Gastrocnemius medialis (tissue), 4 donors: ENCODE results near the gene CPPED1.

Experiments used
- CTCF ChIP-seq, 5 experiments: fragments of 450-650 bp in 3 of 5; fragments of 200-600 bp in 2 of 5; sonication (generic) in 2 of 5; IDR thresholded peaks in 4 of 5; conservative IDR thresholded peaks in 1 of 5; 1 replicate in 4 of 5; 2 replicates in 1 of 5; pipeline ENCODE4 v1.5.1; 2016 to 2019; ENCODE audit warnings: antibody characterized with exemption in 5 of 5, mild to moderate bottlenecking in 3 of 5, moderate library complexity in 3 of 5
- POLR2A ChIP-seq, 2 donors: fragments of 450-650 bp; IDR thresholded peaks; one replicate each; pipeline ENCODE4 v1.6.1; 2017; ENCODE audit warnings: antibody characterized with exemption in 2 of 2, mild to moderate bottlenecking in 2 of 2, moderate library complexity in 2 of 2

- TF ChIP-seq CTCF (IDR thresholded peaks at IDR 0.05 in 4 of 5, conservative IDR thresholded peaks at IDR 0.05 in 1 of 5) (no peak), POLR2A (IDR thresholded peaks at IDR 0.05) (no peak)
Observed at GRCh38 chr16:12758031-12758669, 45.5 kb downstream of the CPPED1 start.
